ENCODE data around the gene PPFIBP1.

DNA sequence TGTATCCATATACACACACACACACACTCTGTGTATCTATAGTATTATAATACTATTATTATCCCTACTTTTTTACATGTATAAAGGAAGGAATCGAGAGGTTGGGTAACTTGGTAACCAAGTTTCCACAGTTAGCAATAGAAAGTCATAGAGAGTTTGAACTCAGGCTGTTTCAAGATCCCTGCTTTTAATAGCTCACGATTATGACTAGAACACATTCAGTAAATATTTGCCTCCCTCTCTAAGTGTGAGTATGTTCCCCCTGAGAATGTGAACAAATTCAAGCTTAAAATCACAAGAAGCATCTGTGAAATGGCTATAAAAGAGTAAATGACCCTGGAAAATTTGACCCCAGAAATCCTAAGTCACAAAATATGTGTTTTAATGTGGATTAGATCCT, 161.3 kb downstream of the PPFIBP1 start:
- TF ChIP-seq, protein P1, sequence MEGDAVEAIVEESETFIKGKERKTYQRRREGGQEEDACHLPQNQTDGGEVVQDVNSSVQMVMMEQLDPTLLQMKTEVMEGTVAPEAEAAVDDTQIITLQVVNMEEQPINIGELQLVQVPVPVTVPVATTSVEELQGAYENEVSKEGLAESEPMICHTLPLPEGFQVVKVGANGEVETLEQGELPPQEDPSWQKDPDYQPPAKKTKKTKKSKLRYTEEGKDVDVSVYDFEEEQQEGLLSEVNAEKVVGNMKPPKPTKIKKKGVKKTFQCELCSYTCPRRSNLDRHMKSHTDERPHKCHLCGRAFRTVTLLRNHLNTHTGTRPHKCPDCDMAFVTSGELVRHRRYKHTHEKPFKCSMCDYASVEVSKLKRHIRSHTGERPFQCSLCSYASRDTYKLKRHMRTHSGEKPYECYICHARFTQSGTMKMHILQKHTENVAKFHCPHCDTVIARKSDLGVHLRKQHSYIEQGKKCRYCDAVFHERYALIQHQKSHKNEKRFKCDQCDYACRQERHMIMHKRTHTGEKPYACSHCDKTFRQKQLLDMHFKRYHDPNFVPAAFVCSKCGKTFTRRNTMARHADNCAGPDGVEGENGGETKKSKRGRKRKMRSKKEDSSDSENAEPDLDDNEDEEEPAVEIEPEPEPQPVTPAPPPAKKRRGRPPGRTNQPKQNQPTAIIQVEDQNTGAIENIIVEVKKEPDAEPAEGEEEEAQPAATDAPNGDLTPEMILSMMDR (optimal IDR thresholded peaks at IDR 0.05 in 1 of 3, IDR thresholded peaks at IDR 0.05 in 1 of 3, conservative IDR thresholded peaks at IDR 0.05 in 1 of 3; ENCODE audit: extremely low read depth in 1 of 3, insufficient read depth in 2 of 3, low read length in 3 of 3): no peak
- no peak for TF ChIP-seq EZH2 (IDR thresholded peaks at IDR 0.05; ENCODE audit: low read length)
